PFSK-1 (cell line): ENCODE data around the gene ATP2B2.

Experiments
- REST ChIP-seq, 2 experiments: IDR thresholded peaks; 2 replicates each; pipeline versions ENCODE4 v1.6.1 to v1.8.0; 2011 to 2012; ENCODE audit warnings: low read depth in 2 of 2, low read length in 2 of 2, control low read depth in 1 of 2, inconsistent platforms in 1 of 2, mild to moderate bottlenecking in 1 of 2, moderate library complexity in 1 of 2; ENCODE audit not compliant: insufficient read depth in 1 of 2
- TAF1 ChIP-seq: IDR thresholded peaks from 2 replicates; pipeline ENCODE4 v1.6.1; 2012; ENCODE audit warnings: low read length, control low read depth, borderline replicate concordance; ENCODE audit not compliant: insufficient read depth

GRCh38 chr3:10460951-10461545, 44.3 kb downstream of the ATP2B2 start:
- TF ChIP-seq REST (IDR thresholded peaks at IDR 0.05; ENCODE audit: insufficient read depth in 1 of 2, low read depth in 2 of 2, low read length in 2 of 2) (no peak), TAF1 (no peak)
